Measurements from ENCODE around the gene PPP5C. TPM values are rescaled to one million over a fixed set of nuclear protein-coding genes. Genes with fewer than 3 reads are reported as not detected.

Gene PPP5C
- total and polyA plus RNA-seq, 2 of the 8 experiments (the other 6 are each of a cell fraction or from before 2014, with no cell fraction given) = 112 to 156 TPM

DNA sequence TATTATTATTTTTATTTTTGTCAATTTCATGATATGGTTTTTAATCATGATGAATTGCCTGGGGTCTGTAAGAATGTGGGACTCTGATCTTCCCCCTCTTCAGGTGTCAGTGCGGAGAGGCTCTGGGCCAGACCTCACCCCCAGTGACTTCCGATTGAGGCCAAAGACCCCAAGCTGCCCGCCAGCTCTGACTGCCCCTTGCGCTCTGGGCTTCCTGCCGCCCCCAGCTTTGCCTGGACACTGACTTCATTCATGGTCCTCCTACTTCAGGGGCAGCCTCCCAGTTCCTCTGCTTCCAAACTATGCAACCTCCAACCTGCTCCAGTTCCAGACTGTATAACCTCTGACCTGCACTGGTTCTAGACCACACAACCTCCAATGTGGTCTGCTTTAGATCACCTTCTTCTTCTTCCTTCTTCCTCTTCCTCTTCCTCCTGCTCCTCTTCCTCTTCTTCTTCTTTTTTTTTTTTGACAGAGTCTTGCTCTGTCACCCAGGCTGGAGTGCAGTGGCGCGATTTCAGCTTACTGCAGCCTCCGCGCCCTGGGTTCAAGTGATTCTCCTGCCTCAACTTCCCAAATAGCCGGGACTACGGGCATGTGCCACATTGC is 6.7 kb upstream of the PPP5C start:
- WGBS, 2 experiments (ENCODE audit: extremely low coverage in 1 of 2, insufficient coverage in 1 of 2, insufficient read length in 1 of 2, insufficient replicate concordance in 2 of 2, low coverage in 1 of 2, low lambda C conversion rate in 2 of 2, missing lambda C conversion rate in 1 of 2) = 94% methylated on average over 11 of the region's 11 CpGs; no CpG with 5 or more reads in 1 of the 2 experiments
- no peaks in the 10 kb centered on the region for H4K20me1 ChIP-seq (replicated peaks in 1 of 2; ENCODE audit: control insufficient read depth in 1 of 2, insufficient read depth in 2 of 2, low read length in 2 of 2)
- TF ChIP-seq SP2 (IDR thresholded peaks at IDR 0.05; ENCODE audit: low read length) = no peak
- TF ChIP-seq EZH2 (IDR thresholded peaks at IDR 0.05; ENCODE audit: low read depth, low read length, severe bottlenecking) = no peak
- TF ChIP-seq POLR2A (IDR thresholded peaks at IDR 0.05; ENCODE audit: control extremely low read depth in 1 of 2, low read depth in 2 of 2, low read length in 2 of 2) = no peak
- TF ChIP-seq MAX (IDR thresholded peaks at IDR 0.05) = no peak
- no peak for TF ChIP-seq KDM1A (IDR thresholded peaks at IDR 0.05; ENCODE audit: borderline replicate concordance, low read length)
- no peak for TF ChIP-seq RFX5 (IDR thresholded peaks at IDR 0.05; ENCODE audit: borderline replicate concordance, low read depth, low read length)

More for the DNA sequence above, 6.7 kb upstream of the PPP5C start:
- Histone ChIP-seq H3K36me3 (ENCODE audit: control insufficient read depth in 2 of 4, insufficient read depth in 4 of 4, low read length in 3 of 4) (peaks cover 0 to 14% (median 6%) of the 10 kb centered on the region in 4 experiments; a peak in 4 of 8 replicates), H3K14ac (ENCODE audit: insufficient read length) (no peak overlapping the region), H3K27me3 (replicated peaks in 1 of 4; ENCODE audit: control insufficient read depth in 3 of 4, extremely low read depth in 1 of 4, insufficient read depth in 3 of 4, low read length in 3 of 4) (no peaks in the 10 kb centered on the region), H3K56ac (replicated peaks; ENCODE audit: insufficient read length, low read depth, low read length) (no peak overlapping the region), H3K18ac (ENCODE audit: extremely low read depth, low read length) (no peak overlapping the region), H3K79me1 (ENCODE audit: low read depth, low read length) (no peaks in the 10 kb centered on the region), H3K4me1 (replicated peaks in 1 of 4; ENCODE audit: control insufficient read depth in 3 of 4, insufficient read depth in 4 of 4, low read length in 3 of 4) (no peaks in the 10 kb centered on the region), H2BK12ac (ENCODE audit: low read depth, low read length) (no peak overlapping the region), H2BK5ac (ENCODE audit: low read depth, low read length) (no peak overlapping the region), H2BK15ac (ENCODE audit: low read length) (no peak overlapping the region), H3K4ac (replicated peaks; ENCODE audit: insufficient read length, low read depth, low read length) (no peak overlapping the region), H3K9me3 (ENCODE audit: insufficient read depth in 2 of 2, low read depth in 1 of 2, low read length in 1 of 2) (no peaks in the 10 kb centered on the region), H3K23ac (ENCODE audit: insufficient read length) (no peak overlapping the region), H2AK5ac (ENCODE audit: low read depth, low read length) (no peak overlapping the region), H4K91ac (replicated peaks; ENCODE audit: insufficient read length, low read length) (no peak overlapping the region), H4K8ac (ENCODE audit: extremely low read depth, insufficient read depth, low read length) (no peak overlapping the region), H3K9ac (replicated peaks in 1 of 4; ENCODE audit: extremely low read depth in 1 of 4, low read depth in 3 of 4, low read length in 3 of 4) (0 out of 7 replicates have a peak overlapping the region, but pooled peaks of 1 of the 4 experiments have one; percentile 11), H4K5ac (ENCODE audit: insufficient read length, low read depth, low read length) (no peak overlapping the region), H2BK20ac (ENCODE audit: low read length) (no peak overlapping the region), H3K4me2 (ENCODE audit: insufficient read depth in 1 of 2, low read depth in 2 of 2, low read length in 2 of 2) (no peak overlapping the region), H2AFZ (ENCODE audit: low read length) (no peak overlapping the region), H3K27ac (ENCODE audit: low read depth, low read length) (no peak overlapping the region), H3K23me2 (ENCODE audit: low read depth, low read length) (no peaks in the 10 kb centered on the region), H3K4me3 (ENCODE audit: extremely low read depth in 1 of 4, insufficient read depth in 2 of 4, low read depth in 3 of 4, low read length in 4 of 4) (no peak overlapping the region), H2BK120ac (replicated peaks; ENCODE audit: low read depth, low read length) (no peak overlapping the region), H3K79me2 (ENCODE audit: control insufficient read depth in 1 of 2, insufficient read depth in 2 of 2, low read length in 2 of 2) (no peaks in the 10 kb centered on the region)
- POLR2A ChIA-PET (ENCODE audit: partially characterized antibody) = no interaction called here
- DNase-seq (ENCODE audit: low read depth in 1 of 2, low spot score in 2 of 2) = no peak
- CTCF ChIA-PET (ENCODE audit: partially characterized antibody) = no interaction called here
- no peak for FAIRE-seq

Measured in H1 (cell line).